COLO829 (cell line): ENCODE measurements around the gene ARL6IP4.

Experiments
- DNase-seq: peaks from one replicate; pipeline ENCODE4 v3.0.0; 2012; ENCODE audit warnings: low spot score

ARL6IP4 gene

DNA sequence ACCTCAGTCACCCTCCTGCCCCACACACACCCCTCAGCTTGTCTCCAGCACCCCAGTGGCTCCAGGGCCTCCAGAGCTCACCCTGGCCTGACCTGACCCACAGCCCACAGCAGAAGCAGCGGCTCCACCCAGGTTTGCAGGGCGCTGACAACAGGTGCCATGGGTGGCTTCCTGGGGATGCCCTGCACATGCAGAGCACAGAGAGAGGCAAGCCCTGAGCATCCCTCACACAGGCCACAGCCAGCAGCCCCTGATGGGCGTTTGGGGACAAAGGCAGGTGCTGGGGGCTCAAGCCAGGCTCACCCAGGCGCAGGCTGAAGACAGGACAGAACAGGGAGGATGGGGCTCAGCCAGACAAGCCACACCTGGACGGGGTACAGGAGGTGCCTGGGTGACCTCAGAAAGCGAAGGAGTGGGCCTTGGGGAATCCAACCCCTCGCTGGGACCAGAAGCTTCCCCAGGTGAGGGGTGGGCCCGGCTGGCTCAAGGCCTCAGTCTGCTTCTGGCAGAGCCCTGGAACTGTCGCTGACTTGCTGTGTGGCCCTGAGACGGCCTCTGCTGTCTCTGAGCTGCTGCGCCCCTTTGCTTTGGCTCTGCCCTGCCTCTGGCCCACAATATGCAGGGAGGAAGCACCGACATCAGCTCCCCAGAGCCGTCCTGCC, 10.6 kb downstream of the ARL6IP4 start:
- DNase-seq = no peak

GRCh38 chr12:122991623-122992275, 11.3 kb downstream of the ARL6IP4 start:
- DNase-seq = no peak

- no peak for DNase-seq
Observed at GRCh38 chr12:122992386-122992785, 11.9 kb downstream of the ARL6IP4 start.

- no peak for DNase-seq
Observed at GRCh38 chr12:122994140-122994675, 13.7 kb downstream of the ARL6IP4 start.

- DNase-seq = no peak
Observed at GRCh38 chr12:122994781-122995502, 14.5 kb downstream of the ARL6IP4 start.

DNA sequence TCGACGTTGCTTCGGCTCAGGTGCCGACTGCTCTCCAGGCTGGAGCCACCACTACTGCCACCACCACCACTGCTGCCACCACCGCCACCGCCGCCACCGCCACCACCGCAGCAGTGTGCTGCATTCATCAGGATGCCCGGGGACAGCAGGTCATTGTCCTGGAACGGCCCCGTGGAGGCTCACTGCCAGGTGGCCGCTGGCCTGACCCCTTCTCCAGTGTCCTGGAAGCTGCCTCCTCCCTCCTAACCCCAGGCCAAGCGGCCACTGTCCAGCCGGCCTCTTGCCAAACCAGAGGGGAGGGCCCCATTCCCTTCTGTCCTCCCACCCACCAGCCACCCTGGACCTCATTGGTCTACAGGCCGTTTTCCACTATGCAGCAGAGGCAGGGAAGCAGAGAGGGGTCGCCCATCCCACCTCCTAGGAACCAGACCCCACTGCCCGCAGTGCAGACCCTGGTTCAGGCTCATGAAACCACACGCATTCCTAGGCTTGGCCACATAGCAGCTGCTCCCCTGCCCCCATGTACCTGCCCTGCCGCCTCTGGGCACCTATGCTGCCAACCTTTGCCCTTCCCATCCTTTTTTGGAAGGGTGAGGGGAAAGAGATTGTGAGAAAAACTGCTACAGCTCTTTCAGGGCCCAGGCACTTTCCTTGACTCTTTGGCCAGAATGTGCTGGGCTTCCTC, 15.2 kb downstream of the ARL6IP4 start:
- no peak for DNase-seq

GRCh38 chr12:122996188-122996601, 15.7 kb downstream of the ARL6IP4 start:
- no peak for DNase-seq

GRCh38 chr12:122996621-122997342, 16.3 kb downstream of the ARL6IP4 start:
- DNase-seq = no peak

DNA sequence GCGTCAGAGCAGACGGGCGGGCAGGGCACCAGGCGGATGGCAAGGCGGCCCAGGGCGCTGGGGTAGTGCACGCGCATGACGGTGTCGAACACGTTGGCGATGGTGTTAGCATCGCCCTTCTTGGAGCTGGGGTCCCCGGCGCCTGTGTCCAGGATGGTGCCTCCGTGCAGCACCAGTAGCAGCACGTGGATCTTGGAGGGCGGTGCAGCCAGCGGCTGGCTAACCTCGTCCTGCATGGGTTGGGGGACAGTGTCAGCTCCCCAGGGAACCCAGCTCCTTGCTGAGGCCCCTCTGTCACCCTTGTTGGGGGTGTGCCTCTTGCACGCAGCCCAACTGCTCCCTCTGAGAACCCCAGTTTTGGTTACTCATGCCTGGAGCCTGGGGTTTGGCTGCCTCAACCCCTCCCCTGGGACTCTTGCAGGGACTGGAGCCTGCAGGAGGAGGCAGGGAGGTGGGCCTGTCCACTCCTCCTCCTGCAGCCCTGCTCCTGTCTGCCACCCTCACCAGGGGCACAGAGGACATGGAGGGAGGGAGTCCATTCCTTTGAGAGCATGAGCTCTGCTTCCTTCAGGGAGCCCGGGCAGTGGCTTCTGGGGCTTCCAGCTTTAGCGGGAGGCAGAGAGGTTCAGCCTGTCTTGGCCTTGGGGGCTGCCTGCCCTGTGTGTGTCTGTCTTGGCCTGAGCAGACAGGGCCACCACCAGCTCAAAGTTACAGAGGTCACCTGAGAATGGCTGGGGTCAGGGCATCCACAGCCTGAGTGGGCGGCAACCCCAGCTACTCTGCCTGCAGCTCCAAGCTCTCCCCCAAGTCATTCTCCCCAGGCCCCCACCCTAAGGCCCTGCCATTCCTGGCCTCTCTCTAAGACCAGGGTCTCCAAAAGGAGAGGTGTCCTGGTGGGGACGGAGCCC, 17.1 kb downstream of the ARL6IP4 start:
- DNase-seq = no peak

DNA sequence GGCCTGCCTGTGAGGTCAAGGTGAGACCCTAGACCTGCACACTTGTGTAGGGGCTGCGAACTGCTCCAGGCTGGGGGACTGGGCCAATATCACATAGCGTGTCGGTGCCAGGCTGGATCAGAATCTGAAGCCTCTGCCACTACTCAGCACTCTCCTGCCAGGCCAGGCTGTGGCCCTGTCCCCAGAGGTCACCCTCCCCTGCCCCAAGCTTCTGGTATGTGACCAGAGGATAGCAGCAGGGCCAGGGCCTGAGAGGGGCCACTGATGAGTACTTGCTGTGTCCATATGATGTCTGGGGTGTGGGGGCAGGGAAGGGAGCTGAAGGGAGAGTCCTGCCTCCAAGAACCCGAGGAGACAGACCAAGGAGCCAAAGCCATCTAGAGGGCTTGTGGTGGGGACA, 17.8 kb downstream of the ARL6IP4 start:
- no peak for DNase-seq

- no peak for DNase-seq
Observed at GRCh38 chr12:122999196-122999946, 18.9 kb downstream of the ARL6IP4 start.

DNA sequence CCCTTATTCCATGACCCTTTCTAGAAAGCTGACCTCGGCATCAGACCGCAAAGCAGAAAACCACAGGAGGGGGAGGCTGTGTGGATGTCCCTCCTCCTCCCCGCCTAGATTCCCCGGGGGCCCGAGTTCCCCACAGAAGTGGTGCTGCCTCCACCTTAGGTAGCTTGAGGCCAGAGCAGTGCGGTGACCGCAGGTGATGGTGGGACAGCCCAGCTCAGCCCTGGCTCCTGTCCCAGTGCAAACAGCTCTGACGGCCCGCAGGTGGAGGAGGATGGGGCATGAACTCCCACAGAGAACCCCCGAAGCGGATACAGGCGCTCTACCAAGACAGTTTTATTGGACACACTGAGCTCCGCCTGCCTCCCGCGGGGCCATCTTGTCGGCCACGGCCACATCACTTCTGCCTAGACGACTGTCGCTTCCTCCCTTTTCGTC, 19.5 kb downstream of the ARL6IP4 start:
- no peak for DNase-seq

GRCh38 chr12:123000578-123000977, 20.1 kb downstream of the ARL6IP4 start:
- DNase-seq = no peak

DNA sequence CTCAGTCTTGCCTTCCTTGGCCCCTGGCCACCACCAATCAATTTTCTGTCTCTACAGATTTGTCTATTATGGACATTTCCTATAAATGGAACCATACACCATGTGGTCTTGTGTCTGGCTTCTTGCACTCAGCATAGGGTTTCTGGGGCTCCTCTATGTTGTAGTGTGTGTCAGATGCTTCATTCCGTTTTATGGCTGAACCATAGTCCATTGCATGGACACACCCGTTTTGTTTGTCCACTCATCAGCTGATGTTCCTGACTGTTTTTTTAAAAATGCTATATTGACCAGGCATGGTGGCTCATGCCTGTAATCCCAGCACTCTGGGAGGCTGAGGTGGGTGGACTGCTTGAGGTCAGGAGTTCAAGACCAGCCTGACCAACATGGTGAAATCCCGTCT, 21.0 kb downstream of the ARL6IP4 start:
- DNase-seq = no peak

- DNase-seq = no peak
Observed at GRCh38 chr12:123003257-123003656, 22.8 kb downstream of the ARL6IP4 start.

DNA sequence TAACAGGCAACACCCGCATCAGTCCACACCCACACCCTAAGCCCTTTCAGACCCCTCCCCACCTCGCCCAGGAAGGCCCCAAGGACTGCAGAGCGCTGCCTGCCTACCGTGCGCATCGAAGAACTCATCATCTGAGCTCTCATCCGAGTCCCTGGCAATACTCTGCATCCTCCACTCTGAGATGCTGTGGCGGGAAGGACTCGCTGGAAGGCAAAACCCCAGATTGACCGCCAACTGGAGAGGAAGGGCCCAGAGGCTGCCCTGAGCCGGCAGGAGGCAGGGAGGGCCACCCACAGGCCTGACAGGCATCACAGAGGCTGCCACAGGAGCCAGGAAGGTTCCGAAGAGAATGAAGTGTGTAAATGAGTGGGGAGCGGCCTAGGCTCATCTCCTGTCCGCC, 23.8 kb downstream of the ARL6IP4 start:
- no peak for DNase-seq

GRCh38 chr12:123005081-123005626, 24.7 kb downstream of the ARL6IP4 start:
- no peak for DNase-seq

- DNase-seq = no peak
Observed at GRCh38 chr12:123006977-123007376, 26.5 kb downstream of the ARL6IP4 start.

DNA sequence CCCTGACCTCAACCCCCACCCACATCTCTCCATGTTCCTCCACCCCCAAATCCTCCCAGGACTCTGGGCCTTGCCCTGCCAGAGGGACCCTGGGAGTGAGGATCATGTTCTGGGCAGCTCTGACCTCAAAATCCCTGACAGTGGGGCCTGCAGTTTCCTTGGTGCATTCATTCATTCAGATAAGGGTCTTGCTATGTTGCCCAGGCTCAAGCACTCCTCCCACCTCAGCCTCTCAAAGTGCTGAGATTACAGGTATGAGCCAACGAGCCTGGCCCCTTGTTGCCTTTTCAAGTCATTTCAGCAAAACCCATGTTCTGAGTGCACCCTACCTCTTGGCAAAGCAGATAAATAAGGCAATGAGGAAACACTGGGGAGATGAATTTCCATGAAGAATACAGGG, 29.6 kb downstream of the ARL6IP4 start:
- DNase-seq = no peak

DNA sequence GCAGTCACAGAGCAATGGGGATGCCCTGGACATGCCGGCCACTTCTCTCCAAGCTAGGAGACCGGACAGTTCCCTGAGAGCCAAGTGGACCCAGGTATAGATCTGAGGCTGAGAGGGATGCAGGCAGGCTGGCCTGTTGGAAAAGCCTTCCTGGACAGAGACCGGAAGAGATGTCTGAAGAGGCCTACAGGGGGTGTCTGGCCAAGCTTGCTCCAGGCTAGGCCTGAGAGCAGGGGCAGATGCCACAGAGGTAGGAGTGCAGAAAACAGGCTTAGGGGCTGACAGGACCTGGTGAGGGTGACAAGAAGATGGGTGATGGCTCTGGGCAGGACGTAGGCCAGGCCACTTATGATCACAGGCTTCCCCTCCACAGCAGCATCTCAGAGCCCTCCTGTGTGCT, 30.2 kb downstream of the ARL6IP4 start:
- DNase-seq = no peak
